HCT116 (cell line): ENCODE data around the gene ERCC5. TPM values are rescaled to one million over a fixed set of nuclear protein-coding genes. Genes with fewer than 3 reads are reported as not detected.

Experiments used
- ATAC-seq: fragments of 200-7000 bp; cut with Tn5 transposase; 2 replicates; pipeline ENCODE4 v1.9.1; 2020; ENCODE audit warnings: mild to moderate bottlenecking, moderate library complexity
- BruUV-seq: library from RNA; stranded (reverse); fragments of 400-500 nt; replicated peaks from 2 replicates; lab custom pipeline; 2021; lab: Mats Ljungman, UMichigan
- CTCF ChIA-PET: fragments of 300-600 bp; sonication (Branson Sonifier 250); formaldehyde crosslinking; loops from one replicate; lab custom pipeline; 2021; ENCODE audit warnings: antibody characterized with exemption; lab: Charles Lee
- POLR2A ChIA-PET: fragments of 300-600, 350-600 bp; sonication (Branson Sonifier 250); formaldehyde crosslinking; loops from one replicate; lab custom pipeline; 2021; ENCODE audit warnings: antibody characterized with exemption; lab: Charles Lee
- RAD21 ChIA-PET, 2 experiments: fragments of 300-600 bp; sonication (Branson Sonifier 250); formaldehyde crosslinking; loops; one replicate each; lab custom pipeline; 2023; ENCODE audit warnings: low total read pairs in 2 of 2; ENCODE audit not compliant: uncharacterized antibody in 2 of 2, unreplicated experiment in 2 of 2, low non-redundant PET in 1 of 2; lab: Charles Lee
- DNase-seq: peaks from one replicate; pipeline ENCODE4 v3.0.0-alpha.2; 2010; ENCODE audit warnings: low read depth, low spot score
- H2AFZ ChIP-seq: fragments of 200-600 bp; shearing (Covaris generic), sonication (generic); 2 replicates; pipeline ENCODE4 v1.6.1; 2017; ENCODE audit warnings: low read depth, mixed run types, mixed read lengths, antibody characterized with exemption, low read length; ENCODE audit not compliant: poor library complexity, severe bottlenecking
- H3K27ac ChIP-seq: 2 replicates; pipeline ENCODE4 v1.5.1; 2012; ENCODE audit warnings: low read depth, low read length
- H3K27me3 ChIP-seq: fragments of 200-600 bp; sonication (generic); 2 replicates; pipeline ENCODE4 v1.6.1; 2016; ENCODE audit warnings: mixed run types, low read length, mixed read lengths; ENCODE audit not compliant: insufficient read depth
- H3K36me3 ChIP-seq, 2 experiments: fragments of 200-500 bp in 1 of 2; fragments of 200-600 bp in 1 of 2; sonication (Bioruptor generic) in 1 of 2; sonication (generic) in 1 of 2; 2 replicates each; pipeline versions ENCODE4 v1.5.1 to v1.6.1; 2014 to 2016; ENCODE audit warnings: low read length in 2 of 2, inconsistent platforms in 1 of 2, mixed read lengths in 1 of 2, mixed run types in 1 of 2; ENCODE audit not compliant: insufficient read depth in 2 of 2, control insufficient read depth in 1 of 2
- H3K4me1 ChIP-seq, 2 experiments: fragments of 200-600 bp in 1 of 2; sonication (generic) in 1 of 2; 2 replicates each; pipeline versions ENCODE4 v1.5.1 to v1.6.1; 2012 to 2017; ENCODE audit warnings: low read length in 2 of 2, inconsistent platforms in 1 of 2, mild to moderate bottlenecking in 1 of 2, mixed read lengths in 1 of 2, mixed run types in 1 of 2, moderate library complexity in 1 of 2; ENCODE audit not compliant: insufficient read depth in 2 of 2, control insufficient read depth in 1 of 2
- H3K4me2 ChIP-seq: fragments of 200-600 bp; sonication (generic); 2 replicates; pipeline ENCODE4 v1.6.1; 2017; ENCODE audit warnings: mixed run types, low read length, mixed read lengths
- H3K4me3 ChIP-seq, 2 experiments: fragments of 200-600 bp in 1 of 2; sonication (generic) in 1 of 2; replicated peaks in 1 of 2; 2 replicates each; pipeline ENCODE4 v1.5.1; 2011 to 2016; ENCODE audit warnings: low read length in 2 of 2, control low read depth in 1 of 2, low read depth in 1 of 2, mild to moderate bottlenecking in 1 of 2, mixed read lengths in 1 of 2, mixed run types in 1 of 2
- H3K79me2 ChIP-seq: fragments of 200-600 bp; sonication (generic); 2 replicates; pipeline ENCODE4 v1.6.1; 2017; ENCODE audit warnings: mild to moderate bottlenecking, mixed run types, low read length, moderate library complexity, mixed read lengths; ENCODE audit not compliant: insufficient read depth
- H3K9ac ChIP-seq: fragments of 200-600 bp; sonication (generic); 2 replicates; pipeline ENCODE4 v1.6.1; 2016; ENCODE audit warnings: low read length, mixed read lengths
- H3K9me2 ChIP-seq: fragments of 200-600 bp; sonication (generic), shearing (Covaris generic); 2 replicates; pipeline ENCODE4 v1.6.1; 2017; ENCODE audit warnings: mixed run types, mild to moderate bottlenecking, moderate library complexity; ENCODE audit not compliant: insufficient read depth
- H3K9me3 ChIP-seq, 2 experiments: fragments of 200-500 bp in 1 of 2; fragments of 200-600 bp in 1 of 2; sonication (Bioruptor generic) in 1 of 2; sonication (generic) in 1 of 2; 2 replicates each; pipeline ENCODE4 v1.6.1; 2014 to 2017; ENCODE audit warnings: low read length in 2 of 2, mixed read lengths in 2 of 2, inconsistent platforms in 1 of 2, low read depth in 1 of 2, mild to moderate bottlenecking in 1 of 2, mixed run types in 1 of 2, moderate library complexity in 1 of 2; ENCODE audit not compliant: control insufficient read depth in 1 of 2, insufficient read depth in 1 of 2
- H4K20me1 ChIP-seq: fragments of 200-600 bp; sonication (generic), shearing (Covaris generic); 2 replicates; pipeline ENCODE4 v1.6.1; 2017; ENCODE audit warnings: mixed run types, mild to moderate bottlenecking, moderate library complexity; ENCODE audit not compliant: insufficient read depth
- CEBPB ChIP-seq: IDR thresholded peaks from 2 replicates; pipeline ENCODE4 v1.6.1; 2012; ENCODE audit warnings: low read depth
- JUND ChIP-seq: IDR thresholded peaks from 2 replicates; pipeline ENCODE4 v1.6.1; 2012
- MAX ChIP-seq: IDR thresholded peaks from 2 replicates; pipeline ENCODE4 v1.6.1; 2012
- SP1 ChIP-seq: IDR thresholded peaks from 2 replicates; pipeline ENCODE4 v1.6.1; 2012; ENCODE audit warnings: low read depth
- TCF7L2 ChIP-seq: IDR thresholded peaks from 2 replicates; pipeline ENCODE4 v1.7.0; 2011; ENCODE audit warnings: borderline replicate concordance, inconsistent platforms; ENCODE audit not compliant: insufficient read depth, insufficient read length; ENCODE audit errors: extremely low read depth
- ZBTB33 ChIP-seq: IDR thresholded peaks from 2 replicates; pipeline ENCODE4 v1.6.1; 2011; ENCODE audit warnings: mild to moderate bottlenecking, low read length, moderate library complexity; ENCODE audit not compliant: insufficient replicate concordance; ENCODE audit errors: extremely low read depth
- intact Hi-C: fragments of 100-400 bp; cut with micrococcal nuclease; formaldehyde crosslinking; loops from 2 replicates; pipeline ENCODE4 v1.10.0; 2022
- total RNA-seq: library from RNA; stranded (reverse); gene quantifications from one replicate; pipeline ENCODE4 v1.2.1, GENCODE V29; 2021; ENCODE audit not compliant: unreplicated experiment

Gene ERCC5
- total RNA-seq, 1 experiment from 2014 or later = 25.6 TPM

- Histone ChIP-seq H3K4me3 (peak overlapping the region; percentile 97 to 98), H3K9me3 (no peaks in the 10 kb centered on the region), H3K36me3 (no peaks in the 10 kb centered on the region), H2AFZ (peak overlapping the region; percentile 65), H3K27ac (peak overlapping the region; percentile 89), H4K20me1 (no peaks in the 10 kb centered on the region), H3K79me2 (peaks cover 32% of the 10 kb centered on the region), H3K9me2 (no peaks in the 10 kb centered on the region), H3K4me2 (peak overlapping the region; percentile 95), H3K4me1 (peaks cover 0 to 18% of the 10 kb centered on the region in 2 experiments; a peak in 3 of 4 replicates), H3K27me3 (no peaks in the 10 kb centered on the region), H3K9ac (peak overlapping the region; percentile 84)
- intact Hi-C loops = loop anchor here (1.0 to 5.0 kb wide), 5 partner anchors 74 to 1704 kb away; partner anchors contain the start of genes TEX30 and TPP2
- BruUV-seq = no TSS peak
- ChIA-PET POLR2A (interaction anchor here (1.2 to 2.3 kb wide), 3 partner anchors 11 to 250 kb away, joined by 3 to 11 read pairs (median 3); partner anchors contain the start of genes TEX30 and TPP2), RAD21 (no interaction called here), CTCF (interaction anchor here (1.0 to 1.7 kb wide), 5 partner anchors 73 to 265 kb away, joined by 4 to 7 read pairs (median 7); partner anchors contain the start of gene TEX30)
- no peak for TF ChIP-seq ZBTB33
- TF ChIP-seq CEBPB = peak; percentile 51; the same call in 1 of the 2 replicates
- TF ChIP-seq MAX = peak; percentile 25; the same call in 1 of the 2 replicates
- no peak for TF ChIP-seq SP1
- no peak for TF ChIP-seq JUND
- no peak for TF ChIP-seq TCF7L2
- ATAC-seq = peak; percentile 31
- DNase-seq = peak; percentile 8
Observed at GRCh38 chr13:102846261-102847015, 606 bp downstream of the ERCC5 start.
